Measurements from ENCODE around the gene HPSE.
"Not testable (repeated sequence)": the region's sequence is repeated elsewhere in the genome, so short reads cannot be mapped to it uniquely, and the experiment has no call there.

Gene HPSE

GRCh38 chr4:83283181-83283580 lies 51.5 kb downstream of the HPSE start:
- peak; percentile 6 for DNase-seq (ENCODE audit: low spot score)

GRCh38 chr4:83282049-83282535 lies 52.6 kb downstream of the HPSE start:
- peak; percentile 72 for DNase-seq (ENCODE audit: low spot score)

GRCh38 chr4:83281307-83281706 lies 53.3 kb downstream of the HPSE start:
- no peak for DNase-seq (ENCODE audit: low spot score)

GRCh38 chr4:83276299-83277040 lies 58.2 kb downstream of the HPSE start:
- no peak for DNase-seq (ENCODE audit: low spot score)

- DNase-seq (ENCODE audit: low spot score) = not testable (repeated sequence)
Observed at GRCh38 chr4:83273926-83274325, 60.7 kb downstream of the HPSE start.

- DNase-seq (ENCODE audit: low spot score) = no peak
Observed at GRCh38 chr4:83272900-83273299, 61.7 kb downstream of the HPSE start.

- DNase-seq (ENCODE audit: low spot score) = no peak
Observed at GRCh38 chr4:83269256-83269655, 65.4 kb downstream of the HPSE start.

GRCh38 chr4:83268491-83268890 lies 66.2 kb downstream of the HPSE start:
- DNase-seq (ENCODE audit: low spot score) = no peak

- DNase-seq (ENCODE audit: low spot score) = no peak
Observed at GRCh38 chr4:83267830-83268475, 66.7 kb downstream of the HPSE start.

GRCh38 chr4:83267121-83267829 lies 67.4 kb downstream of the HPSE start:
- DNase-seq (ENCODE audit: low spot score) = no peak

- DNase-seq (ENCODE audit: low spot score) = no peak
Observed at GRCh38 chr4:83266689-83267088, 68.0 kb downstream of the HPSE start.

GRCh38 chr4:83263106-83263505 lies 71.5 kb downstream of the HPSE start:
- DNase-seq (ENCODE audit: low spot score) = no peak

- no peak for DNase-seq (ENCODE audit: low spot score)
Observed at GRCh38 chr4:83262682-83263081, 72.0 kb downstream of the HPSE start.

- no peak for DNase-seq (ENCODE audit: low spot score)
Observed at GRCh38 chr4:83261307-83261706, 73.3 kb downstream of the HPSE start.

- no peak for DNase-seq (ENCODE audit: low spot score)
Observed at GRCh38 chr4:83259586-83259985, 75.1 kb downstream of the HPSE start.

GRCh38 chr4:83258461-83258860 lies 76.2 kb downstream of the HPSE start:
- no peak for DNase-seq (ENCODE audit: low spot score)

- DNase-seq (ENCODE audit: low spot score) = no peak
Observed at GRCh38 chr4:83257811-83258210, 76.8 kb downstream of the HPSE start.

- peak; percentile 48 for DNase-seq (ENCODE audit: low spot score)
Observed at GRCh38 chr4:83255584-83255983, 79.1 kb downstream of the HPSE start.

- DNase-seq (ENCODE audit: low spot score) = peak; percentile 68
Observed at GRCh38 chr4:83252782-83253405, 81.8 kb downstream of the HPSE start.

GRCh38 chr4:83251447-83251830 lies 83.2 kb downstream of the HPSE start:
- DNase-seq (ENCODE audit: low spot score) = no peak

GRCh38 chr4:83250687-83251446 lies 83.8 kb downstream of the HPSE start:
- no peak for DNase-seq (ENCODE audit: low spot score)

- no peak for DNase-seq (ENCODE audit: low spot score)
Observed at GRCh38 chr4:83248486-83248885, 86.2 kb downstream of the HPSE start.

All from cerebellar cortex (tissue), 1 donor.